HEK293T (cell line): ENCODE data around the gene TLNRD1.
"Not testable (repeated sequence)": the region's sequence is repeated elsewhere in the genome, so short reads cannot be mapped to it uniquely, and the experiment has no call there.

Experiments used
- CTCF ChIA-PET: fragments of 350-600 bp; formaldehyde crosslinking; extraction: SDS; loops from one replicate; lab custom pipeline; 2021; ENCODE audit warnings: antibody characterized with exemption, inconsistent platforms; lab: Yijun Ruan, JAX
- POLR2A ChIA-PET: fragments of 350-600 bp; formaldehyde crosslinking; extraction: SDS; loops from one replicate; lab custom pipeline; 2020; ENCODE audit warnings: antibody characterized with exemption, inconsistent platforms; lab: Yijun Ruan, JAX
- DNase-seq: peaks from one replicate; pipeline ENCODE4 v3.0.0; 2012; ENCODE audit warnings: mixed read lengths; ENCODE audit errors: extremely low spot score
- ARNT ChIP-seq: fragments of 450-650 bp; IDR thresholded peaks from 2 replicates; pipeline ENCODE4 v1.6.1; 2017; ENCODE audit warnings: mild to moderate bottlenecking
- BHLHE40 ChIP-seq: fragments of 450-650 bp; IDR thresholded peaks from 2 replicates; pipeline ENCODE4 v1.6.1; 2016; ENCODE audit warnings: mild to moderate bottlenecking, moderate library complexity, borderline replicate concordance
- CTBP1 ChIP-seq: fragments of 450-650 bp; IDR thresholded peaks from 2 replicates; pipeline ENCODE4 v1.6.1; 2016; ENCODE audit warnings: borderline replicate concordance
- ELF4 ChIP-seq: fragments of 450-650 bp; IDR thresholded peaks from 2 replicates; pipeline ENCODE4 v1.6.1; 2017; ENCODE audit warnings: antibody characterized with exemption
- FOXA1 ChIP-seq: fragments of 450-650 bp; IDR thresholded peaks from 2 replicates; pipeline ENCODE4 v1.6.1; 2016; ENCODE audit warnings: mild to moderate bottlenecking
- FOXK2 ChIP-seq: fragments of 450-650 bp; IDR thresholded peaks from 2 replicates; pipeline ENCODE4 v1.6.1; 2016; ENCODE audit warnings: mild to moderate bottlenecking
- FOXM1 ChIP-seq: fragments of 450-650 bp; IDR thresholded peaks from 2 replicates; pipeline ENCODE4 v1.6.1; 2017; ENCODE audit warnings: mild to moderate bottlenecking, borderline replicate concordance
- HDGF ChIP-seq: fragments of 450-650 bp; IDR thresholded peaks from 2 replicates; pipeline ENCODE4 v1.6.1; 2017; ENCODE audit warnings: antibody characterized with exemption, borderline replicate concordance
- L3MBTL2 ChIP-seq: fragments of 450-650 bp; conservative IDR thresholded peaks from 2 replicates; pipeline ENCODE4 v1.6.1; 2016; ENCODE audit warnings: mild to moderate bottlenecking
- LEF1 ChIP-seq: fragments of 450-650 bp; IDR thresholded peaks from 2 replicates; pipeline ENCODE4 v1.6.1; 2017; ENCODE audit warnings: mild to moderate bottlenecking, borderline replicate concordance
- NFRKB ChIP-seq: fragments of 450-650 bp; IDR thresholded peaks from 2 replicates; pipeline ENCODE4 v1.6.1; 2016; ENCODE audit warnings: mild to moderate bottlenecking, moderate library complexity
- SP1 ChIP-seq: fragments of 450-650 bp; IDR thresholded peaks from 2 replicates; pipeline ENCODE4 v1.6.1; 2017
- SUZ12 ChIP-seq: fragments of 450-650 bp; IDR thresholded peaks from 2 replicates; pipeline ENCODE4 v1.6.1; 2016; ENCODE audit warnings: mild to moderate bottlenecking
- TARDBP ChIP-seq: fragments of 450-650 bp; IDR thresholded peaks from 2 replicates; pipeline ENCODE4 v1.6.1; 2016
- ZNF384 ChIP-seq: fragments of 450-650 bp; IDR thresholded peaks from 2 replicates; pipeline ENCODE4 v1.6.1; 2016
- TF ChIP-seq, protein P1 (sequence below): fragments of 450-650 bp; IDR thresholded peaks from 2 replicates; pipeline ENCODE4 v1.6.1; 2016

Gene TLNRD1

GRCh38 chr15:81000624-81001151 lies at the start of gene TLNRD1:
Gene TLNRD1 (plus strand): TSS chr15:81000923. CDS start chr15:81002272, 1,349 bp downstream.
- no peak for TF ChIP-seq ZNF384
- TF ChIP-seq HDGF = no peak
- peak; percentile 64 for TF ChIP-seq ELF4
- TF ChIP-seq TARDBP = no peak
- TF ChIP-seq L3MBTL2 = peak; percentile 73
- ChIA-PET CTCF (interaction anchor here (0.7 kb wide), 1 partner anchor 266 kb away, joined by 3 read pairs; no protein-coding TSS in a partner anchor), POLR2A (interaction anchor here (0.8 to 3.0 kb wide), 11 partner anchors 9 to 265 kb away, joined by 3 to 34 read pairs (median 3); no protein-coding TSS in a partner anchor)
- peak; percentile 88 for DNase-seq

DNA sequence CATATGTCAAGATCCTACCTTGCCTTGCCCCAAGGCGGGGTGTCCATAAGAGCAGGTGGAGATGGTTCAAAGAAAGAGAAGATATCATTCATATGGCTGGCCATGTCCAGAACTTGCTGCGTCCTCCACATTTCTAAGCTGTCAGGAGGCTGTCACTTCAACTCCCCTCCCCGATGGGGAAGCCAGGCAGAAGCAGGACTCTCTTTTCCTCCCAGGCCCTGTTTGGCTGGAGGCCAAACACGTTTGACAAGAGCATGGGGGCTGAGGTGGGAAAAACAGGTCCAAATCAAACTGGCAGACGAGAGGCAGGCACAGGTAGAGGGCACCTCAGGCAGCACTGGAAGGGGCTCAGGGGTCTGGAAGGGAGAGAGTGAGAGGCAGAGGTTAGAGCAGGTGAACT lies 48.8 kb upstream of the TLNRD1 start:
- no peak for DNase-seq
- TF ChIP-seq FOXM1 = no peak
- no peak for TF ChIP-seq FOXA1
- no peak for TF ChIP-seq LEF1
- no peak for TF ChIP-seq BHLHE40
- no peak for TF ChIP-seq SP1
- no peak for TF ChIP-seq ARNT
- TF ChIP-seq FOXK2 = no peak
- ChIA-PET CTCF (no interaction called here), POLR2A (no interaction called here)

DNA sequence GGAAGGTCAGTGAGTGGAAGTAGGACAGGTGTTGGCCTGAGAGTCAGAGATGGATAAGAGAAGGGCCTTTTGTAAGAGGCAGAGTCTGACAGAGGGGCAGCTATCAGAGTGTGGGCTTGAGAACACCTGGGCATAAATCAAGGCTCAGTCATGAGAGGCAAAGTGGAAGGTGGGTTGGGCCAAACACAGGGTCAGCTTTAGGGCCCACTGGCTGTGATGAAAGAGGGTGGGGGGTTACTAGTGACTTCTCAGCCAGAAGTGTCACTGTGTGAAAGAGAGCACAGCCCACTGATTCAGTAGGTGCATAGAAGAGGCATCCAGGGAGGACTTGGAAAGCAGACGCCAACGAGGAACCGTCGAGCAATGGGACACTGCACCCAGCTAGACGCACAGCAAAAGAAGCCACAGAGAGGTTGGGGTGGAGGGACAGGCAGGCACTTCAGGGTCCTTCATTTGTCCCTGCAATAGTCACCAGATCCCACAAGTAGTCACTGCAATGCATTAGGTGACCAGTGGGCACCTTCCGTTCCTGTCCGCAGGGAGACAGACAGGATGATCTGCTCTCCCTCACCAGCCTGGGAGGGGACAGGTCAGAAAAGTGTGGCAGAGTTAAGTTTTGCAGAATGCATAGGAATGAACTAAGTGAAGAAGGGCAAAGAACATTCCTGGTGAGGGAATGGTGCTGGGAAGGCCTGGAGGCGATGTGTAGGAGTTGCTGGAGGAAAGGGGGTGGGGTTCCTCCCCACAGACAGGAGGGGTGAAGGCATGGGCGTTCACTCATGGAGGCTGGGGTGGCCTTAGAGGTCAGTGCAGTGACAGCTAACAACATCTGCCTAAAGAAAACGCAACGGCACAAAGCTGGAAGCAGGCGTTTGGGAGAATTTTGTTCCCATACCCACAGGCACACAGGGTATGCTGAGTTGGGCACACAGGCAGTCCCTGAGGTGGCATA lies 47.4 kb upstream of the TLNRD1 start:
- TF ChIP-seq NFRKB (no peak), SUZ12 (no peak), ELF4 (no peak), BHLHE40 (no peak), SP1 (no peak), TARDBP (no peak), CTBP1 (no peak), LEF1 (no peak), L3MBTL2 (no peak), HDGF (no peak), ZNF384 (no peak), FOXA1 (no peak)
- TF ChIP-seq, protein P1, sequence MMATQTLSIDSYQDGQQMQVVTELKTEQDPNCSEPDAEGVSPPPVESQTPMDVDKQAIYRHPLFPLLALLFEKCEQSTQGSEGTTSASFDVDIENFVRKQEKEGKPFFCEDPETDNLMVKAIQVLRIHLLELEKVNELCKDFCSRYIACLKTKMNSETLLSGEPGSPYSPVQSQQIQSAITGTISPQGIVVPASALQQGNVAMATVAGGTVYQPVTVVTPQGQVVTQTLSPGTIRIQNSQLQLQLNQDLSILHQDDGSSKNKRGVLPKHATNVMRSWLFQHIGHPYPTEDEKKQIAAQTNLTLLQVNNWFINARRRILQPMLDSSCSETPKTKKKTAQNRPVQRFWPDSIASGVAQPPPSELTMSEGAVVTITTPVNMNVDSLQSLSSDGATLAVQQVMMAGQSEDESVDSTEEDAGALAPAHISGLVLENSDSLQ = no peak
- CTCF ChIA-PET = interaction anchor here (0.7 kb wide), 1 partner anchor 70 kb away, joined by 3 read pairs; no protein-coding TSS in a partner anchor
- no peak for DNase-seq
- POLR2A ChIA-PET = no interaction called here

- POLR2A ChIA-PET = no interaction called here
- no peak for DNase-seq
- TF ChIP-seq HDGF = no peak
- no peak for TF ChIP-seq ZNF384
- no peak for TF ChIP-seq LEF1
- TF ChIP-seq FOXA1 = no peak
- no peak for TF ChIP-seq FOXM1
- no peak for TF ChIP-seq L3MBTL2
- no peak for TF ChIP-seq NFRKB
- TF ChIP-seq SP1 = no peak
- TF ChIP-seq, protein P1 = no peak
- no peak for TF ChIP-seq SUZ12
- TF ChIP-seq ELF4 = no peak
- no peak for TF ChIP-seq ARNT
- CTCF ChIA-PET = interaction anchor here (1.5 kb wide), 1 partner anchor 24 kb away, joined by 4 read pairs; no protein-coding TSS in a partner anchor
These were observed 46.6 kb upstream of the TLNRD1 start for GRCh38 chr15:80953953-80954778.

GRCh38 chr15:80955571-80956452 lies 44.9 kb upstream of the TLNRD1 start:
- POLR2A ChIA-PET, DNase-seq: not testable (repeated sequence)
- CTCF ChIA-PET = interaction anchor here (1.1 to 1.8 kb wide), 5 partner anchors 22 to 311 kb away, joined by 3 to 5 read pairs (median 4); partner anchors contain the start of gene CEMIP

GRCh38 chr15:80957556-80957955 lies 43.2 kb upstream of the TLNRD1 start:
- ChIA-PET CTCF (interaction anchor here (1.8 kb wide), 1 partner anchor 308 kb away, joined by 5 read pairs; no protein-coding TSS in a partner anchor), POLR2A (no interaction called here)
- no peak for DNase-seq
- TF ChIP-seq ZNF384 = no peak
- no peak for TF ChIP-seq BHLHE40
- no peak for TF ChIP-seq SP1
- TF ChIP-seq L3MBTL2 = no peak
